HEK293 (cell line): Measurements from ENCODE around the gene CMIP.

Experiments used
- BCL11B ChIP-seq: fragments of 450-650 bp; formaldehyde crosslinking; IDR thresholded peaks from 2 replicates; pipeline ENCODE4 v1.5.1; 2016; ENCODE audit warnings: low read depth, missing biosample characterization, missing genetic modification characterization
- GLIS1 ChIP-seq: fragments of 450-650 bp; formaldehyde crosslinking; IDR thresholded peaks from 2 replicates; pipeline ENCODE4 v1.5.1; 2016; ENCODE audit warnings: missing biosample characterization, missing genetic modification characterization
- INSM2 ChIP-seq: fragments of 450-650 bp; formaldehyde crosslinking; IDR thresholded peaks from 2 replicates; pipeline ENCODE4 v1.5.1; 2016; ENCODE audit warnings: missing biosample characterization, missing genetic modification characterization
- KLF7 ChIP-seq: fragments of 450-650 bp; formaldehyde crosslinking; IDR thresholded peaks from 2 replicates; pipeline ENCODE4 v1.5.1; 2016; ENCODE audit warnings: missing biosample characterization, missing genetic modification characterization, borderline replicate concordance
- KLF8 ChIP-seq: fragments of 450-650 bp; formaldehyde crosslinking; IDR thresholded peaks from 2 replicates; pipeline ENCODE4 v1.5.1; 2016; ENCODE audit warnings: missing biosample characterization, missing genetic modification characterization
- MEIS1 ChIP-seq: sonication (generic); formaldehyde crosslinking; IDR thresholded peaks from 2 replicates; pipeline ENCODE4 v1.8.1; 2022; ENCODE audit warnings: missing genetic modification reagents, mild to moderate bottlenecking, borderline replicate concordance
- OVOL3 ChIP-seq: fragments of 450-650 bp; formaldehyde crosslinking; IDR thresholded peaks from 2 replicates; pipeline ENCODE4 v1.5.1; 2016; ENCODE audit warnings: missing biosample characterization, missing genetic modification characterization
- SCRT1 ChIP-seq: fragments of 450-650 bp; formaldehyde crosslinking; IDR thresholded peaks from 2 replicates; pipeline ENCODE4 v1.5.1; 2016; ENCODE audit warnings: missing biosample characterization, missing genetic modification characterization, borderline replicate concordance
- SP7 ChIP-seq: fragments of 450-650 bp; formaldehyde crosslinking; IDR thresholded peaks from 2 replicates; pipeline ENCODE4 v1.5.1; 2016; ENCODE audit warnings: missing biosample characterization, missing genetic modification characterization
- TRIM28 ChIP-seq: IDR thresholded peaks from 2 replicates; pipeline ENCODE4 v1.6.1; 2011; ENCODE audit warnings: low read length, control low read depth, borderline replicate concordance
- WT1 ChIP-seq: fragments of 450-650 bp; formaldehyde crosslinking; IDR thresholded peaks from 2 replicates; pipeline ENCODE4 v1.5.1; 2016; ENCODE audit warnings: missing biosample characterization, missing genetic modification characterization
- ZBTB1 ChIP-seq: fragments of 450-650 bp; formaldehyde crosslinking; IDR thresholded peaks from 2 replicates; pipeline ENCODE4 v1.5.1; 2016; ENCODE audit warnings: missing biosample characterization, missing genetic modification characterization
- ZIC2 ChIP-seq: fragments of 450-650 bp; formaldehyde crosslinking; IDR thresholded peaks from 2 replicates; pipeline ENCODE4 v1.5.1; 2016; ENCODE audit warnings: missing biosample characterization, missing genetic modification characterization
- ZNF133 ChIP-seq: fragments of 450-650 bp; formaldehyde crosslinking; IDR thresholded peaks from 2 replicates; pipeline ENCODE4 v1.5.1; 2016; ENCODE audit warnings: missing biosample characterization, missing genetic modification characterization
- ZNF19 ChIP-seq: fragments of 450-650 bp; formaldehyde crosslinking; IDR thresholded peaks from 2 replicates; pipeline ENCODE4; 2016; ENCODE audit warnings: missing biosample characterization, missing genetic modification characterization, low read depth
- ZNF2 ChIP-seq: fragments of 450-650 bp; formaldehyde crosslinking; IDR thresholded peaks from 2 replicates; pipeline ENCODE4 v1.5.1; 2016; ENCODE audit warnings: missing biosample characterization, missing genetic modification characterization
- ZNF362 ChIP-seq: fragments of 450-650 bp; formaldehyde crosslinking; IDR thresholded peaks from 2 replicates; pipeline ENCODE4 v1.5.1; 2016; ENCODE audit warnings: missing biosample characterization, missing genetic modification characterization
- ZNF404 ChIP-seq: fragments of 450-650 bp; formaldehyde crosslinking; IDR thresholded peaks from 2 replicates; pipeline ENCODE4 v1.5.1; 2017; ENCODE audit warnings: missing biosample characterization, missing genetic modification characterization
- ZNF518A ChIP-seq: fragments of 450-650 bp; formaldehyde crosslinking; conservative IDR thresholded peaks from 2 replicates; pipeline ENCODE4 v1.5.1; 2016; ENCODE audit warnings: low read depth, missing biosample characterization, missing genetic modification characterization
- ZNF558 ChIP-seq: fragments of 450-650 bp; formaldehyde crosslinking; IDR thresholded peaks from 2 replicates; pipeline ENCODE4 v1.5.1; 2016; ENCODE audit warnings: missing biosample characterization, missing genetic modification characterization
- ZNF560 ChIP-seq: fragments of 450-650 bp; formaldehyde crosslinking; IDR thresholded peaks from 2 replicates; pipeline ENCODE4 v1.5.1; 2017; ENCODE audit warnings: missing biosample characterization, missing genetic modification characterization, borderline replicate concordance
- ZNF621 ChIP-seq: fragments of 450-650 bp; formaldehyde crosslinking; IDR thresholded peaks from 2 replicates; pipeline ENCODE4 v1.5.1; 2017; ENCODE audit warnings: missing biosample characterization, missing genetic modification characterization
- ZNF629 ChIP-seq: fragments of 450-650 bp; formaldehyde crosslinking; IDR thresholded peaks from 2 replicates; pipeline ENCODE4 v1.5.1; 2017; ENCODE audit warnings: missing biosample characterization, missing genetic modification characterization
- ZNF660 ChIP-seq: fragments of 450-650 bp; IDR thresholded peaks from 2 replicates; pipeline ENCODE4 v1.5.1; 2018; ENCODE audit warnings: missing biosample characterization, mild to moderate bottlenecking, missing genetic modification characterization
- ZNF670 ChIP-seq: fragments of 450-650 bp; formaldehyde crosslinking; IDR thresholded peaks from 2 replicates; pipeline ENCODE4 v1.5.1; 2016; ENCODE audit warnings: missing biosample characterization, missing genetic modification characterization, low read depth
- ZNF707 ChIP-seq: fragments of 450-650 bp; formaldehyde crosslinking; IDR thresholded peaks from 2 replicates; pipeline ENCODE4 v1.5.1; 2016; ENCODE audit warnings: missing biosample characterization, missing genetic modification characterization
- ZNF776 ChIP-seq: fragments of 450-650 bp; formaldehyde crosslinking; IDR thresholded peaks from 2 replicates; pipeline ENCODE4 v1.5.0; 2017; ENCODE audit warnings: missing biosample characterization, missing genetic modification characterization, borderline replicate concordance
- ZNF837 ChIP-seq: fragments of 450-650 bp; formaldehyde crosslinking; IDR thresholded peaks from 2 replicates; pipeline ENCODE4 v1.5.1; 2016; ENCODE audit warnings: missing biosample characterization, missing genetic modification characterization
- ZXDB ChIP-seq: fragments of 450-650 bp; formaldehyde crosslinking; IDR thresholded peaks from 2 replicates; pipeline ENCODE4 v1.5.1; 2016; ENCODE audit warnings: missing biosample characterization, missing genetic modification characterization
- TF ChIP-seq, protein P1 (sequence below): fragments of 450-650 bp; IDR thresholded peaks from 2 replicates; pipeline ENCODE4 v1.5.1; 2018; ENCODE audit warnings: missing biosample characterization, missing genetic modification characterization
- TF ChIP-seq, protein P2 (sequence below): fragments of 450-650 bp; formaldehyde crosslinking; IDR thresholded peaks from 2 replicates; pipeline ENCODE4 v1.5.1; 2017; ENCODE audit warnings: missing biosample characterization, missing genetic modification characterization

The CMIP gene

DNA sequence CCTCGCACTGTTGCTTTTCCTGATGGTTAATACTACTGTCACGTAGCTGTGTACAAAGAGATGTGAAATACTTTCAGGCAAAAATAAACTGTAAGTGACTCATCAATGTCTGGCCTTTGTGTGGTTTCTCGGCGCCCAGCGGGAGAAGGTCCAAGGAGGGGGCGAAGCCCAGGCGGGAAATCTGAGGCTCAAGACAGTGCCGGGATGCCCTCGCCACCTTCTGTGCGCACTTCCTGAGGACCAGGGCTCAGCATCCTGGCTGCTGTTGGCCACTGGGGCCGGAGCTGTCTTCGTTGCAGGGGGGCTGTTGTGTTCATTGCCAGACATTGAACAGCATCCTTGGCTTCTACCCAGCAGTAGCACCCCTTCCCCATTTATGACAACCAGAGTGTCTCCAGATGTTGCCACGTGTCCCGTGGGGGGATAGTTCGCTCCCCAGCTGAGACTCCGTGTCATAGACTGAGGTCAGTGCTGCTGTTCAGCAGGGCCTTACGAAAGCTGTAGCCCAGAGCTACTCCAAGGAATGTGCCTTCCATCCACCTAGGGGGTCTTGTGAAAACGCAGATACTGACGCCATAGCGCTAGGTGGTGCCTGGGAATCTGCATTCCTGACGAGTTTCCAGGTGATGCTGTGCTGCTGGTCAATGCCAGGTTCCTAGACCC, 267.2 kb downstream of the CMIP start (continued):
- no peak for TF ChIP-seq ZNF518A (tag by site-specific recombination)
- TF ChIP-seq ZNF629 (tag by site-specific recombination): peak; percentile 57; the same call in 1 of the 2 replicates
- no peak for TF ChIP-seq TRIM28
- no peak for TF ChIP-seq ZNF707 (tag by site-specific recombination)
- TF ChIP-seq KLF8 (tag by site-specific recombination): no peak
- TF ChIP-seq SP7 (tag by site-specific recombination): peak; percentile 45; the same call in 1 of the 2 replicates
- TF ChIP-seq ZNF776: no peak
- no peak for TF ChIP-seq ZNF2
- no peak for TF ChIP-seq ZNF404 (tag by site-specific recombination)
- TF ChIP-seq, protein P1, sequence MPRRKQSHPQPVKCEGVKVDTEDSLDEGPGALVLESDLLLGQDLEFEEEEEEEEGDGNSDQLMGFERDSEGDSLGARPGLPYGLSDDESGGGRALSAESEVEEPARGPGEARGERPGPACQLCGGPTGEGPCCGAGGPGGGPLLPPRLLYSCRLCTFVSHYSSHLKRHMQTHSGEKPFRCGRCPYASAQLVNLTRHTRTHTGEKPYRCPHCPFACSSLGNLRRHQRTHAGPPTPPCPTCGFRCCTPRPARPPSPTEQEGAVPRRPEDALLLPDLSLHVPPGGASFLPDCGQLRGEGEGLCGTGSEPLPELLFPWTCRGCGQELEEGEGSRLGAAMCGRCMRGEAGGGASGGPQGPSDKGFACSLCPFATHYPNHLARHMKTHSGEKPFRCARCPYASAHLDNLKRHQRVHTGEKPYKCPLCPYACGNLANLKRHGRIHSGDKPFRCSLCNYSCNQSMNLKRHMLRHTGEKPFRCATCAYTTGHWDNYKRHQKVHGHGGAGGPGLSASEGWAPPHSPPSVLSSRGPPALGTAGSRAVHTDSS: no peak
- no peak for TF ChIP-seq ZNF558 (tag by site-specific recombination)
- TF ChIP-seq ZIC2 (tag by site-specific recombination): peak; percentile 91
- no peak for TF ChIP-seq ZNF19 (tag by site-specific recombination)
- TF ChIP-seq, protein P2, sequence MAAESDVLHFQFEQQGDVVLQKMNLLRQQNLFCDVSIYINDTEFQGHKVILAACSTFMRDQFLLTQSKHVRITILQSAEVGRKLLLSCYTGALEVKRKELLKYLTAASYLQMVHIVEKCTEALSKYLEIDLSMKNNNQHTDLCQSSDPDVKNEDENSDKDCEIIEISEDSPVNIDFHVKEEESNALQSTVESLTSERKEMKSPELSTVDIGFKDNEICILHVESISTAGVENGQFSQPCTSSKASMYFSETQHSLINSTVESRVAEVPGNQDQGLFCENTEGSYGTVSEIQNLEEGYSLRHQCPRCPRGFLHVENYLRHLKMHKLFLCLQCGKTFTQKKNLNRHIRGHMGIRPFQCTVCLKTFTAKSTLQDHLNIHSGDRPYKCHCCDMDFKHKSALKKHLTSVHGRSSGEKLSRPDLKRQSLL (tag by site-specific recombination): no peak
- TF ChIP-seq KLF7 (tag by site-specific recombination): no peak
- TF ChIP-seq ZNF660: peak; percentile 71
- TF ChIP-seq ZXDB (tag by site-specific recombination): no peak
- TF ChIP-seq OVOL3 (tag by site-specific recombination): no peak
- no peak for TF ChIP-seq ZNF362 (tag by site-specific recombination)
- TF ChIP-seq SCRT1 (tag by site-specific recombination): no peak
- no peak for TF ChIP-seq ZNF837 (tag by site-specific recombination)
- no peak for TF ChIP-seq BCL11B (tag by site-specific recombination)
- TF ChIP-seq INSM2 (tag by site-specific recombination): 0 out of 2 replicates have a peak, but pooled peaks have one; percentile 14
- TF ChIP-seq MEIS1 (CRISPR knock-in tag): no peak
- TF ChIP-seq ZNF621 (tag by site-specific recombination): no peak
- TF ChIP-seq WT1 (tag by site-specific recombination): no peak
- TF ChIP-seq ZNF670 (tag by site-specific recombination): no peak
- no peak for TF ChIP-seq ZNF133
- peak; percentile 16; the same call in 1 of the 2 replicates for TF ChIP-seq GLIS1 (tag by site-specific recombination)
- no peak for TF ChIP-seq ZBTB1
- no peak for TF ChIP-seq ZNF560 (tag by site-specific recombination)
